Activated CD8-positive, alpha-beta T cell treated with anti-CD3 and anti-CD28 coated beads for 36 hours (primary cell): ENCODE measurements around the gene NFIA. TPM values are rescaled to one million over a fixed set of nuclear protein-coding genes. Genes with fewer than 3 reads are reported as not detected.

Experiments
- ATAC-seq: fragments of 200-7000 bp; cut with Tn5 transposase; one replicate; pipeline ENCODE4 v1.10.0; 2021; ENCODE audit warnings: mild to moderate bottlenecking, moderate library complexity
- CTCF ChIA-PET: fragments of 350-600 bp; sonication (Branson Sonifier 250); formaldehyde crosslinking; loops from one replicate; lab custom pipeline; 2021; ENCODE audit warnings: antibody characterized with exemption; lab: Charles Lee
- POLR2A ChIA-PET: fragments of 350-600 bp; sonication (Branson Sonifier 250); formaldehyde crosslinking; loops from one replicate; lab custom pipeline; 2021; ENCODE audit warnings: antibody characterized with exemption; lab: Charles Lee
- DNase-seq: peaks from one replicate; pipeline ENCODE4 v3.0.0-alpha.2; 2020
- H3K27ac Mint-ChIP-seq: one replicate; pipeline ENCODE4 v1.8.0; 2021; ENCODE audit warnings: mild to moderate bottlenecking, mixed read lengths
- H3K27me3 Mint-ChIP-seq: one replicate; pipeline ENCODE4 v1.8.0; 2021; ENCODE audit warnings: mixed read lengths
- H3K36me3 Mint-ChIP-seq: one replicate; pipeline ENCODE4 v1.8.0; 2021; ENCODE audit warnings: low read depth, mixed read lengths
- H3K4me1 Mint-ChIP-seq: one replicate; pipeline ENCODE4 v1.8.0; 2021; ENCODE audit warnings: low read depth, mixed read lengths
- H3K4me3 Mint-ChIP-seq: one replicate; pipeline ENCODE4 v1.8.0; 2021; ENCODE audit warnings: mild to moderate bottlenecking, moderate library complexity, mixed read lengths
- H3K9me3 Mint-ChIP-seq: one replicate; pipeline ENCODE4 v1.8.0; 2021; ENCODE audit warnings: mixed read lengths
- intact Hi-C: fragments of 100-400 bp; cut with micrococcal nuclease; formaldehyde crosslinking; loops from one replicate; pipeline ENCODE4 v1.10.0; 2022
- total RNA-seq, 2 experiments: library from RNA; stranded (reverse); gene quantifications; one replicate each; pipeline ENCODE4 v1.2.3, GENCODE V29; 2021
- TF ChIP-seq, protein P1 (sequence below): fragments of 200-600 bp; IDR thresholded peaks from one replicate; pipeline ENCODE4 v1.8.0; 2022; ENCODE audit warnings: antibody characterized with exemption, mild to moderate bottlenecking

NFIA gene
- total RNA-seq, 2 experiments from 2014 or later = 1.9 to 2.4 TPM

DNA sequence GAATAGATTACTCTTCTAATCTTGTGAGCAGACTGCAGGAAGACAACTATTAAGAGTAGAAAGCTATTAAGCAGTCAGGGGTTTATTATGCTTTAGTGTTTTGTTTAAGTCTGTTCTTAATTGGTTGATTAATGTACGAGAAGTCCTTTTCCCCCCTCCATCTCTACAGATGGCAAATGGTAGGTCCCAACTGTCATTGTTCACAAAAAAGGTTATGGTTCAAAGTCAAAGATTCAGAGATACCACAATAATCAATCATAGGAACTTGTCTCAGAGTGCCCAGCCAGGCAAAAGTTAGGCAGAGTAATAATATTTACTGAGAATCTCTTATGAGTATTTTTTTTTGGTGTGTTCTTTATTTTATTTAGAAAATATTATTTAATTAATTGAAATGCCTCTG, 26.8 kb downstream of the NFIA start:
- Mint-ChIP-seq H3K4me1 (peaks cover 3% of the 10 kb centered on the region), H3K27me3 (no peaks in the 10 kb centered on the region), H3K27ac (no peak overlapping the region), H3K4me3 (no peak overlapping the region), H3K9me3 (no peaks in the 10 kb centered on the region), H3K36me3 (no peaks in the 10 kb centered on the region)
- intact Hi-C loops = no loop called here
- ATAC-seq = no peak
- no peak for DNase-seq
- CTCF ChIA-PET = no interaction called here
- POLR2A ChIA-PET = no interaction called here
- TF ChIP-seq, protein P1, sequence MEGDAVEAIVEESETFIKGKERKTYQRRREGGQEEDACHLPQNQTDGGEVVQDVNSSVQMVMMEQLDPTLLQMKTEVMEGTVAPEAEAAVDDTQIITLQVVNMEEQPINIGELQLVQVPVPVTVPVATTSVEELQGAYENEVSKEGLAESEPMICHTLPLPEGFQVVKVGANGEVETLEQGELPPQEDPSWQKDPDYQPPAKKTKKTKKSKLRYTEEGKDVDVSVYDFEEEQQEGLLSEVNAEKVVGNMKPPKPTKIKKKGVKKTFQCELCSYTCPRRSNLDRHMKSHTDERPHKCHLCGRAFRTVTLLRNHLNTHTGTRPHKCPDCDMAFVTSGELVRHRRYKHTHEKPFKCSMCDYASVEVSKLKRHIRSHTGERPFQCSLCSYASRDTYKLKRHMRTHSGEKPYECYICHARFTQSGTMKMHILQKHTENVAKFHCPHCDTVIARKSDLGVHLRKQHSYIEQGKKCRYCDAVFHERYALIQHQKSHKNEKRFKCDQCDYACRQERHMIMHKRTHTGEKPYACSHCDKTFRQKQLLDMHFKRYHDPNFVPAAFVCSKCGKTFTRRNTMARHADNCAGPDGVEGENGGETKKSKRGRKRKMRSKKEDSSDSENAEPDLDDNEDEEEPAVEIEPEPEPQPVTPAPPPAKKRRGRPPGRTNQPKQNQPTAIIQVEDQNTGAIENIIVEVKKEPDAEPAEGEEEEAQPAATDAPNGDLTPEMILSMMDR = no peak

DNA sequence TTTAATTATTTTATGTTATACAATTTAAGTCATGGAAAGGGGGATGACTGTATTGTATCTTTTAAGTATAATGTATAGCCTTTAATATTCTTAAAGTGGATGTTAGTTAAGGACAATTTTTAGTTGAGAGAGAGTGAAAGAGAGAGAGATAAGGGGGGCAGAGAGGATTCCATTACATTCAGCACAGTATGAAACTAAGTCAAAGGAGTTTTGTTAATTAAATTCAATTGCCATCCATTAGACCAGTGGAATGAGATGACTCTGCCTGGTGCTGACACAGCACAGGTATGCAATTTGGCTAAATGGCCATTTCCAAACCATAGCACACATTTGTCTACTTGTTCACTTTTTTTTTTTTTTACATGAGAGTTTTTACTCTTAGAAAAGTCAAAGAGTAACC, 27.5 kb downstream of the NFIA start:
- Mint-ChIP-seq H3K36me3 (no peaks in the 10 kb centered on the region), H3K27ac (no peak overlapping the region), H3K9me3 (no peaks in the 10 kb centered on the region), H3K4me3 (no peak overlapping the region), H3K27me3 (no peaks in the 10 kb centered on the region), H3K4me1 (peaks cover 3% of the 10 kb centered on the region)
- TF ChIP-seq, protein P1 = no peak
- intact Hi-C loops = no loop called here
- POLR2A ChIA-PET = no interaction called here
- ATAC-seq (no peak), DNase-seq (no peak)
- CTCF ChIA-PET = no interaction called here

DNA sequence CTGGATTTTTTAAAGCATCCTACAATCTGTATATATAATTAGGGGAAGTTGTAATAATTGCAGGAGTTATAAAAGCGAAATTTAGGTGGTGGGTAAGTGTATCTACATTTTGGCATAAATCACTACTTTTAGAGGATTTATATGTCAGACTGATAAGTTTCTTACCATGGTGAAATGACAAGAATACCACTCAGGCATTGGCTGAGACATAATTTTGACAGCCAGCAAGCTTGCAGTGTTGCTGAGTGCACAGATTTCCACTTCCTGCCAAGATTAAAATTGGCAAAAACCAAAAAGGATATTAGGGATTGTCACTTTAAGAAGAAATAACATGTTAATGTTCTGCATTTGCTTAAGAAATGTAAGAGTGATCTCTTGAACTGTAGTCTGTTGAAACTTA, 28.2 kb downstream of the NFIA start:
- CTCF ChIA-PET = no interaction called here
- no peak for DNase-seq
- H3K9me3 Mint-ChIP-seq = no peaks in the 10 kb centered on the region
- POLR2A ChIA-PET = no interaction called here
- H3K27ac Mint-ChIP-seq = no peak overlapping the region
- TF ChIP-seq, protein P1 = no peak
- no peak for ATAC-seq
- intact Hi-C loops = no loop called here
- H3K36me3 Mint-ChIP-seq = no peaks in the 10 kb centered on the region
- H3K4me1 Mint-ChIP-seq = peaks cover 3% of the 10 kb centered on the region
- H3K4me3 Mint-ChIP-seq = no peak overlapping the region
- H3K27me3 Mint-ChIP-seq = no peaks in the 10 kb centered on the region

DNA sequence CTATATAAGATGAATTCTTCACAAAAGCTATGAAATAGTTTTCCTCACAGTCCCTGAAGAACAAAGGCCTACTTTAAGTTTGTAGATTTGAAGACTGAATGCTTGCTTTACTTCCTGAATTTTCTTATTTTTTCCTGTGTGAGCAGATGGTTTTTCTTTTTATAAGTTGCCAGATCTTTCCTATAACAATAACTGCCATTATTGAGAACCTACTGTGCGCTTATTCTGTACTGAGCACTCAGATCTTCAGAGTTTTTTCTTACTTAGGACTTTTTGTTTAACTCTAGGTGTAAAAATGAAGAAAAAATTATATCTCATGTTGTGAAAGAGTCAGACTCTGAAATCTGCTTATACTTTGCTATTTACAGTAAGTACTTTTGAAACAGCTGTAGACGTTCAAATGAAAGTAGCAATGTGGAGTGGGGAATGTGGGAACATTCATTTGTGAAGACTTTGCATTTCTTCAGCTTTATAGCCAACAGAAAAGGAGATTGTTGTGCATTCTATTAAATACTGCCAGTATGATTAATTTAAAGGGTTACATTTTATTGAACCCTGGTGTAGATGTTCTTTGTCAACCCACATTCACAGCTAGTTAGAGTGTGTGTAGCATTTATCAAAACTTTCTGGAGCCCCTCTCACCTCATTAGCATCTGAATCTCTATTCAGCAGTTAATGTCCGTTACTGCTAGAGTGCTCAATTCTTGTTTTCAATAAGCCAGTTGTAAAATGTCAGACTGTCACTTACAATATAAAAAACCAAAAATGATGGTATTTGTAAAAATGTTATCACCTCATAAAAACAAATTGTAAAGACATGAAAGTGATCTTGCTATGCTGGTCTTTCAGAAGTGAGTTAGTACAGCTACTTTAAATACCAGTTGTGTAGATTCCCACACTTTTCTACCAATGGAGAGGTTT, 29.0 kb downstream of the NFIA start:
- Mint-ChIP-seq H3K27ac (no peak overlapping the region), H3K36me3 (no peaks in the 10 kb centered on the region), H3K4me3 (no peak overlapping the region), H3K27me3 (no peaks in the 10 kb centered on the region), H3K4me1 (peaks cover 3% of the 10 kb centered on the region), H3K9me3 (no peaks in the 10 kb centered on the region)
- ATAC-seq (no peak), DNase-seq (no peak)
- intact Hi-C loops = no loop called here
- ChIA-PET POLR2A (no interaction called here), CTCF (interaction anchor here (1.6 kb wide), 1 partner anchor 61 kb away, joined by 9 read pairs; no protein-coding TSS in a partner anchor)
- TF ChIP-seq, protein P1 = no peak

DNA sequence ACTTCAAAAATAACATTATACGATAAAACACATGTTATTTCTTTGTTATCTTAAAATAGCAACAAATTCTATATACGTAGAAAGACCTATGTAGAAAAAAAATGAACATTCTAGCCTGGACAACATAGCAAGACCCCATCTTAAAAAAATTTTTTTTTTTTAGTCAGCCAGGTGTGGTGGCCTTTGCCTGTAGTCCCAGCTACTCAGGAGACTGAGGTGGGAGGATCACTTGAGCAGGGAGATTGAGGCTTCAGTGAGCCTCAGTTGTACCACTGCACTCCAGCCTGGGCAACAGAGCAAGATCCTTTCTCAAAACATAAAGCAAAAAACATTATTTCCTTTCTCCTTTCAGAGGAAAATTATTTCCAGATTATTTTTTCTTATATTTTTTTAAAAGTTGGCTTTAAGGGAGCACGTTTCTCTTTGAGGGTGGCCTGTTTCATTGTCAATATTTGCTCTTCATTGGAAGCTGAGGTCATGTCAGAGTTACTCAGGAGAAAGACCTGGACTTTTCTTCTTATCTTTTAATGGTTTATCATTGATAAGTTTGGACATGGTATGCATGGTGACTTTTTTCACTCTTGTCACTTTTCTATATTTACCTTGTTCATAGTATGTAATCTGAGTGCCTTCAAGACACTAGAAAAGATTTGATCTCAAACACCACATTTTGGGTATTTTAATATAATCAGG, 32.0 kb downstream of the NFIA start:
- H3K27ac Mint-ChIP-seq = no peak overlapping the region
- ChIA-PET POLR2A (no interaction called here), CTCF (interaction anchor here (0.7 to 1.1 kb wide), 2 partner anchors 64 to 223 kb away, joined by 3 read pairs; no protein-coding TSS in a partner anchor)
- H3K4me3 Mint-ChIP-seq = no peak overlapping the region
- no peaks in the 10 kb centered on the region for H3K36me3 Mint-ChIP-seq
- TF ChIP-seq, protein P1 = no peak
- no peak for ATAC-seq
- no peaks in the 10 kb centered on the region for H3K27me3 Mint-ChIP-seq
- intact Hi-C loops = no loop called here
- DNase-seq = no peak
- H3K9me3 Mint-ChIP-seq = no peaks in the 10 kb centered on the region
- H3K4me1 Mint-ChIP-seq = peaks cover 3% of the 10 kb centered on the region
